HG02763 (cell line): ENCODE results near the gene ZNF837.
"Not testable (repeated sequence)": the region's sequence is repeated elsewhere in the genome, so short reads cannot be mapped to it uniquely, and the experiment has no call there.

Experiments used
- ATAC-seq: cut with Tn5 transposase; IDR thresholded peaks from one replicate; pipeline ENCODE4 v1.9.1; 2021; ENCODE audit warnings: mild to moderate bottlenecking, moderate library complexity; ENCODE audit not compliant: unreplicated experiment

The ZNF837 gene

DNA sequence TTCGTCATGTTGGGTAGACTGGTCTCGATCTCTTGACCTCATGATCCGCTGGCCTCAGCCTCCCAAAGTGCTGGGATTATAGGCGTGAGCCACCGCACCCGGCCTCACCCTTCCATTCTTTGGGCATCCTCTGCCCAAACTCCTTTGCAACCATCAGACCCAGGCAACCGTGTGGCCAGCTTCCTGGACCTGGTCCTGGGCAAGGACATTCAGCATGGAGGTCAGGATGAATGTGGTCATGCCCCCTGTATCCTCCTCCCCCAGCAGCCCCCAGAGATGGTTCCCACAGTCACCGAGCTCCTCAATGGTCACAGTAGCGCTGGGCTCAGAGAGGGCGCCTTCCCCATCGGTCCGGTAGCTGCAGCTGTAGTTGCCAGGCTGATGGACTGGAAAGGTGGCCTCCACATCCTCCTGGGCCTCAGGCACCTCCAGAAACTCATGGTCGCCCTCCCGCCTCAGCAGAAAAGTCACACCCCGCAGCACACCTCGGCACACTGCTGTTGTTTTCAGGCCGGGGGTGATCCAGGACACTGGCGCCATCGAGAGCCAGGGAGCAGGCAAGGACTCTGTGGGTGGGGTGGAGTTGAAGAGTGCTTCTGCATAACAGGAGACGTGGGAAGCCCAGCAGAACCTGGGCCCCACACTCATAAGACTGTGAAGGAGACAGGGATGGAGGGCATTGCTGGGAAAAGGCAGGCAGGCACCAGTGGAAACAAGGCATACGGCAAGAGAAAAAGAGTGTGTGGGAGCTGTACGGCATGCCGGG, 28.7 kb downstream of the ZNF837 start:
- ATAC-seq: no peak

GRCh38 chr19:58351558-58351878, 29.3 kb downstream of the ZNF837 start:
- no peak for ATAC-seq

- no peak for ATAC-seq
Observed at GRCh38 chr19:58350871-58351557, 29.8 kb downstream of the ZNF837 start.

GRCh38 chr19:58350001-58350861, 30.6 kb downstream of the ZNF837 start:
- ATAC-seq: no peak

DNA sequence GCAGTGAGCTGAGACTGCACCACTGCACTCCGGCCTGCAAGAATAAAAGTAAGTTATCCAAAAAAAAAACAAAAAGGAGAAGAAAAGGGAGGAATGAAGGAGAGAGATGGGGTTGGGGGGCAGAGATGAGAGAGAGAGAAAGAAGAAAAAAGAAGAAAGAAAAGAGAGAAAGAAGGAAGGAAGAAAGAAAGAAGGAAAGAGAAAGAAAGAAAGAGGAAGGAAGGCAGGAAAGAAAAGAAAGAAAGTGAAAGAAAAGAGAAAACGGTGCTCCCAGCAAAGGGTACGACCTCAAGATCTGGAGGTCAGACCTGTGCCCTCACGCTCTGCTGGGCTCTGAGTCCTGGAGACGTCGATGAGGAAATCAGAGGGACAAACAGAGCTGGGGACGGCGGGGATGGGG, 31.2 kb downstream of the ZNF837 start:
- no peak for ATAC-seq

DNA sequence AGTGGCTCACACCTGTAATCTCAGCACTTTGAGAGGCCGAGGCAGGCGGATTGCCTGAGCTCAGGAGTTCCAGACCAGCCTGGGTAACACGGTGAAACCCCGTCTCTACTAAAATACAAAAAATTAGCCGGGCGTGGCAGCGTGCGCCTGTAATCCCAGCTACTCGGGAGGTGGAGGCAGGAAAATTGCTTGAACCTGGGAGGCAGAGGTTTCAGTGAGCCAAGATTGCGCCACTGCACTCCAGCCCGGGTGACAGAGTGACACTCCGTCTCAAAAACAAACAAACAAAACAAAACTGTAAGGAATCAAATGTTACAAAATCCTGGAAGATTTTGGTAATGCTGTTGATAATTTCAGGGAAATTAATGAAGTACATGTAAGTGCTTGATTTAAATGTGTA, 32.8 kb downstream of the ZNF837 start:
- not testable (repeated sequence) for ATAC-seq

- ATAC-seq: peak; percentile 82
Observed at GRCh38 chr19:58346961-58347929, 33.6 kb downstream of the ZNF837 start.

DNA sequence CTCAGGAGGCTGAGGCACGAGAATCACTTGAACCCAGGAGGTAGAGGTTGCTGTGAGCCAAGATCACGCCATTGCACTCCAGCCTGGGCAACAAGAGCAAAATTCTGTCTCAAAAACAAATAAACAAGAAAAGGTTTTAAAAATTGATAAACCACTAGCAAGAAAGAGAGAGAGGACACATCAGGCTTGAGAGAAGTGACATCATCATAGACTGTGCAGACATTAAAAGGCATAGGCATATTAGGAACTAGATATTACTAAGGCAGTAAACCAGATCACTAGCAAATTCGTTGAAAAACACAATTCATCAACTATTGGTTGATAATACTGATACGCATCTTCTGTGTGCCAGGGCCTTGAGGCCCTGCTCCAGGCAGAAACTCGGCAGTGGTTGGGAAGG, 35.3 kb downstream of the ZNF837 start:
- no peak for ATAC-seq

- no peak for ATAC-seq
Observed at GRCh38 chr19:58338825-58339558, 41.8 kb downstream of the ZNF837 start.

GRCh38 chr19:58338336-58338735, 42.5 kb downstream of the ZNF837 start:
- ATAC-seq: no peak

DNA sequence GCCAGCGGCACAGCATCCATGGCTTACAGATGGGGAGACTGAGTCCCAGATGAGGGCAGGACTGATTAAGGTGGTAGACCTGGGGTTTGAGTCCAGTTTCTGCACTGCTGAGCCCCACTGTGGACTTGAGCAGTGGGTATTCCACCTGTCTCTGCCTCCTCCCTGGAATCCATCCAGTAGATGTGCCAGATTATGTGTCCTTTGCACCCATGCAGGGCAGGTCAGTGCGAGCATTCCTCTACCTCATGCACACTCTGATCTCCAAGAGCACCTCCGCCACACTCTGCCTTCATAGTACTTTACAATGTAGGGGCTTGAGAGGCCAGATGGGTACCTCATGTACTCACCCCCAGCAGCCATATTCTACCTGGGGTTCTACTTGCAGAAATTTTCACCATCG, 44.0 kb downstream of the ZNF837 start:
- no peak for ATAC-seq

DNA sequence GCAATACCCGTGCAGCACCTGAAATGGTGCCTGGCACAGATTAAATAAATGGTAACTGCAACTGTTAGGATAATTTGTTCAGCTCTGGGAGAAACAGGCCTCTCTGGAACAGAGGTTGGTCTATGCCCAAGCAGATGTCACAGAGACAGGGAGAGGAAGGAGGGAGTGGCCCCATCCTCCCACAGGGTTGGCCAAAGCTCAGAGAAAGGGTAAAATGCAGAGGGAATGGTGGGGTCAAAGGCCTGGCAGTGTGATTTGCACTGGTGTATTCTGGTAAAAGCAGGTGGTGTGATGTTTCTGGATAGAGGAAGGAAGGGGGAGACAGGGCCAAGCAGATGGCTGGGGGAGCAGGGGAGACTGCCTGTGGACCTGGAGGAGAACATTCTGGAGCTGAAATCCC, 44.6 kb downstream of the ZNF837 start:
- no peak for ATAC-seq

GRCh38 chr19:58335630-58336029, 45.2 kb downstream of the ZNF837 start:
- ATAC-seq: no peak

- ATAC-seq: no peak
Observed at GRCh38 chr19:58334691-58335249, 46.1 kb downstream of the ZNF837 start.

DNA sequence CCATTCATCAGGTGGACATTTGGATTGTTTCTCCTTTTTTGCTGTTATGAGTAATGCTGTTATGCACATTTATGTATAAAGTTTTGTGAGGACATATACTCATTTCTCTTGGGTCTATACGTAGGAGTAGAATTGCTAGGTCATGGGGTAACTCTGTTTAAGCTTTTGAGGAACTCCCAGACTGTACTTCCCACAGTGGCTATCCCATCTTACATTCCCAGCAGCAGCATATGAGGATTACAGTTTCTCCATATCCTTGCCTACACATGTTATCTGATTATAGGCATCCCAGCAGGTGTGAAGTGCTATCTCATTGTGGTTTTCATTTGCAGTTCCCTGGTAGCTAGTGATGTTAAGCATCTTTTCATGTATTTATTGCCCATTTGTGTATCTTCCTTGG, 48.1 kb downstream of the ZNF837 start:
- no peak for ATAC-seq

DNA sequence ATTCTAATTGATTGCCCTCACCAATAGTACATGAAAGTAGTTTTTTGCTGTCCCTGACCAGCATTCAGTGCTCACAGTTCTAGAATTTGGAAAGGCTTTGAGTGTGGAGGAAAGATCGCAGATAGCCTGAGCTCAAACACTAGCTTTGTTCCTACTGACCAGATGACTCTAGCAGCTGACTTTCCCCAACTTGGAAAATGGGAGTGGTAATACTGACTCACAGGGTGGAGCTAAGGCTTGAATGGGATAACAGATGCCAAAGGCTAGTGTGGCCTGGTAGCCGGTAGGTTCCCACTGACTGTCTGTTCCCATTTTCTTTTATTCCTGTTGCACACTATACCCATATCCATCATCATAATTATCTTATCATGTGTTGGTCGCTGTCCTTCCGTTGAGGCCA, 50.4 kb downstream of the ZNF837 start:
- no peak for ATAC-seq

DNA sequence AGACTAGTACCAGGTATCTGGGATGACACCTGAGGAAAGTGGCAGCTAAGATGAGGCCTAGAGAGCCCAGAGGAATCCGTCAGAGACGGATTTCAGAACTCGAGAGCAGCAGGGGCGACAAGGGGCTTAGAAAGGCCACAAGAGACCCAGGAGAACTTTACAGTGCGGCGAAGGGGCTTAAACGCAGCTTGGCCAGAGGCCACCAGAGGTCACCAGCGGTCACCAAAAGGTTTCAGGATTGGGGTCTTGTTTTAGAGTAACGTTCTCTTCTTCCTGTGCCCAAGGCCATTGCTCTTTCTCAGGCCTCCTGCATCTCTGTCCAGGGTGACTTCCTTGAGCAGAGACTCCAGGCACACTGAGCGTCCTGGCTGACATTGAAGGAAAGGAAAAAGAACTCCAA, 51.8 kb downstream of the ZNF837 start:
- ATAC-seq: no peak

- peak; percentile 76 for ATAC-seq
Observed at GRCh38 chr19:58326914-58327726, 53.7 kb downstream of the ZNF837 start, which contains the start of gene ZSCAN22. ZSCAN22 (plus strand) TSS chr19:58326994; CDS start chr19:58334803, 7,809 bp downstream.

DNA sequence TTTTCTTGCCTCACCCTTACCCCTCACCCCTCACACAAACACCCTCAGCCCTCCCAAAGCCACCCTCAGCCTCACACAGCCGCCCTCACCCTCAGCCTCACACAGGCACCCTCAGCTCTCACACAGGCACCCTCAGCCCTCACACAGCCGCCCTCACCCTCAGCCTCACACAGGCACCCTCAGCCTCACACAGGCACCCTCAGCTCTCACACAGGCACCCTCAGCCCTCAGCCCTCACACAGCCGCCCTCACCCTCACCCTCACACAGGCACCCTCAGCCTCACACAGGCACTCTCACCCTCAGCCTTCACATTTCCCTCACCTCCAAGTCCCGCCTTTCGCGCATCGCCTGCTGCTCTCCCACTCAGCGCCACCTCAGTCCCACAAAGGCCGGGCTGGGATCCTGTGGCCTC, 54.3 kb downstream of the ZNF837 start:
- ATAC-seq: no peak
